ENCODE results near the gene PCYOX1L.

PCYOX1L gene

DNA sequence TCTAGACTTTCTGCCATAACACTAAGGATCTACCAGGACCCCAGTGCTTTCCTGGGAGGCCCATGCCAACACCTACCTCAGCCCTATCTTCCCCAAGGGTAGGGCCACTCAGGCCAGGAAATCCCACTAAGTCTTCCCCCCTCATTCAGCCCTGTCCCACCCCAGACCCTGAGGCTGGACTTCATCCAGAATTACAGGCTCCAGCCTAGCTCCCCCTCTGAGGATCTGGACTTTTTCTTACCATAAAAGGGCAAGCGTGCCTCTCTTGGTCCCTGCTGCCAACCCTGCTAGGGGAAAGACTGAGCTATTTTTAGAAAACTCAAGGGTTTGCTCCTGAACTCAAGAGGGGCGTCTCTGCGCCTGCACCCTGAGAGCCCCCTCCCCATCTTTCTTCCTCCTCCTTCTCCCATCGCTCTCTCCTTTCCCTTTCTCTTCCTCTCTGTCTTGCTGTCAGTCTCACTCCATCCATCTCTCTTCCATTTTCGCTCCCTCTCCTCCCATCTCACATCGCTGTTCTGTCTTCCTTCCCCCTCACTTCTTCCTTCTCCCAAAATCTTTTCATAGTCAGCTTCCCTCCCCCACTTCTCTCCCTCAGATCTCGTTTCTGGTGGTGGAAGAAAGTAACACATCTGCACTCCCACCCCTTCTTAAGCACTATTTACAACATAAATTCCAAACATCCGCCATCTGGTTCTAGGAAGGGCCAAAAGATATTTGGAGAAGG lies 59.3 kb downstream of the PCYOX1L start:
- no peak for TF ChIP-seq POLR2A (IDR thresholded peaks at IDR 0.05; ENCODE audit: low read length)
- no peak for TF ChIP-seq GATA1 (IDR thresholded peaks at IDR 0.05; ENCODE audit: low read depth, low read length)
- no peak for DNase-seq

DNA sequence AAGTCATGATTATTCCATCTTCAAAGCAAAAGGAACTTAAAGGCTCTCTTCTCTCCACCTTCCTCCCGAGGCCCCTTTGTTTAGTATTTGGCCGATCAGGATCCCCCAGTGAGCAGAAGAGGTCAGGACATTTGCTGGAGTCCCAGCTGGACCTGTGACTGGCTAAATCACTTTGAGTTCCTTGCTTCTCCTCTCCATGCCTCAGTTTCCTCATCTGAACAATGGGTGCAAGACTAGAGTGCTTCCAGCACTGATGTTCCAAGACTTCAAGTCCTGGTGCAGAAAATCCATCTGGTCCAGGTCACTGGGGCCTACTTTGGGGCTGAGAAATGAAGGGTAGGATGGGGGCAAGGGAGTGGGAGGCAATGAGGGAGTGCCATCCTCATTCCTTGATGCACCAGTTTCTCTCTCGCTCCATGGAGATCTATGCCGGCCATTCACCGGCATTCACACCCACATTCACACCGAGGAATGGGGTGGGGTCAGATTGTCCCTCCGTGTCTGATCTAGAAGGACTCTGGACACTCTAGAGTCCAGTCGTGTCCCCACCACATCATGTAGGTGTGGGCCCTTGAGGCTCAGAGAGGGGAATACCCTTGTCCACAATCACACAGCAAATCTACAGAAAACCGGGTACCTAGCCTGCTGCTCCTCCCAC lies 60.0 kb downstream of the PCYOX1L start:
- no peak for TF ChIP-seq GATA1 (IDR thresholded peaks at IDR 0.05; ENCODE audit: low read depth, low read length)
- DNase-seq = no peak

DNA sequence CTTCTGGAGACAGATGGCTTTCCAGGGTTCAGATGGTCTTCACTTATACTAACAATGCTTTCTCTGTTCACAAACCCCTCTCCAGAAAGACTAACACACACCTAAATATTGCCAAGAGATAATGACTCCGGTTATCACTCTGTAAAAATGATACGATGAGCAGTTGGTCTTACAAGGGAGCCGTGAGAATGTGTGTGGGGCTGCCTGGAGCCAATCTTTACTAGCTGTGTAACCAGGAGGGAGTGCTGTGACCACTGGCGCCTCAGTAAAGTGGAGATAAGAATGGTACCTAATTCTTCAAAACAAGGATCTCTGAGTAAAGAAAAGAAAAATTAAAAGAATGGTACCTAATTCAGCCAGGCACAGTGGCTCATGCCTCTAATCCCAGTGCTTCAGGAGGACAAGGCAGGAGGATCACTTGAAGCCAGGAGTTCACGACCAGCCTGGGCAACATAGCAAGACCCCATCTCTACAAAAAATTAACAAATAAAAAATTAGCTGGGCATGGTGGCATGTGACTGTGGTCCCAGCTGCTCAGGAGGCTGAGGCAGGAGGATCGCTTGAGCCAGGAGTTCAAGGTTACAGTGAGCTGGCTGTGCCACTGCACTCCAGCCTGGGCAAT lies 61.2 kb downstream of the PCYOX1L start:
- TF ChIP-seq POLR2A (IDR thresholded peaks at IDR 0.05; ENCODE audit: low read length) (no peak), GATA1 (IDR thresholded peaks at IDR 0.05; ENCODE audit: low read depth, low read length) (no peak)
- DNase-seq = peak in 1 of 2 experiments; percentile 8

All from erythroblast (primary cell).